Measurements from ENCODE around the gene TPM1. TPM values are rescaled to one million over a fixed set of nuclear protein-coding genes. Genes with fewer than 3 reads are reported as not detected.

Gene TPM1
- total and polyA plus RNA-seq, 9 of the 15 experiments (the other 6 are each of a cell fraction or from before 2014, with no cell fraction given), result 8.1 to 53.9 (median 43.1) TPM

GRCh38 chr15:63109920-63110319 is 67.4 kb downstream of the TPM1 start (continued):
- TF ChIP-seq, protein P1, sequence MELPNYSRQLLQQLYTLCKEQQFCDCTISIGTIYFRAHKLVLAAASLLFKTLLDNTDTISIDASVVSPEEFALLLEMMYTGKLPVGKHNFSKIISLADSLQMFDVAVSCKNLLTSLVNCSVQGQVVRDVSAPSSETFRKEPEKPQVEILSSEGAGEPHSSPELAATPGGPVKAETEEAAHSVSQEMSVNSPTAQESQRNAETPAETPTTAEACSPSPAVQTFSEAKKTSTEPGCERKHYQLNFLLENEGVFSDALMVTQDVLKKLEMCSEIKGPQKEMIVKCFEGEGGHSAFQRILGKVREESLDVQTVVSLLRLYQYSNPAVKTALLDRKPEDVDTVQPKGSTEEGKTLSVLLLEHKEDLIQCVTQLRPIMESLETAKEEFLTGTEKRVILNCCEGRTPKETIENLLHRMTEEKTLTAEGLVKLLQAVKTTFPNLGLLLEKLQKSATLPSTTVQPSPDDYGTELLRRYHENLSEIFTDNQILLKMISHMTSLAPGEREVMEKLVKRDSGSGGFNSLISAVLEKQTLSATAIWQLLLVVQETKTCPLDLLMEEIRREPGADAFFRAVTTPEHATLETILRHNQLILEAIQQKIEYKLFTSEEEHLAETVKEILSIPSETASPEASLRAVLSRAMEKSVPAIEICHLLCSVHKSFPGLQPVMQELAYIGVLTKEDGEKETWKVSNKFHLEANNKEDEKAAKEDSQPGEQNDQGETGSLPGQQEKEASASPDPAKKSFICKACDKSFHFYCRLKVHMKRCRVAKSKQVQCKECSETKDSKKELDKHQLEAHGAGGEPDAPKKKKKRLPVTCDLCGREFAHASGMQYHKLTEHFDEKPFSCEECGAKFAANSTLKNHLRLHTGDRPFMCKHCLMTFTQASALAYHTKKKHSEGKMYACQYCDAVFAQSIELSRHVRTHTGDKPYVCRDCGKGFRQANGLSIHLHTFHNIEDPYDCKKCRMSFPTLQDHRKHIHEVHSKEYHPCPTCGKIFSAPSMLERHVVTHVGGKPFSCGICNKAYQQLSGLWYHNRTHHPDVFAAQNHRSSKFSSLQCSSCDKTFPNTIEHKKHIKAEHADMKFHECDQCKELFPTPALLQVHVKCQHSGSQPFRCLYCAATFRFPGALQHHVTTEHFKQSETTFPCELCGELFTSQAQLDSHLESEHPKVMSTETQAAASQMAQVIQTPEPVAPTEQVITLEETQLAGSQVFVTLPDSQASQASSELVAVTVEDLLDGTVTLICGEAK (IDR thresholded peaks at IDR 0.05), result no peak
- TF ChIP-seq, protein P1 (CRISPR knock-in tag; IDR thresholded peaks at IDR 0.05), result no peak
- TF ChIP-seq NUFIP1 (IDR thresholded peaks at IDR 0.05; ENCODE audit: partially characterized antibody), result no peak
- TF ChIP-seq ZNF511 (CRISPR knock-in tag; IDR thresholded peaks at IDR 0.05), result no peak
- TF ChIP-seq, protein P2, sequence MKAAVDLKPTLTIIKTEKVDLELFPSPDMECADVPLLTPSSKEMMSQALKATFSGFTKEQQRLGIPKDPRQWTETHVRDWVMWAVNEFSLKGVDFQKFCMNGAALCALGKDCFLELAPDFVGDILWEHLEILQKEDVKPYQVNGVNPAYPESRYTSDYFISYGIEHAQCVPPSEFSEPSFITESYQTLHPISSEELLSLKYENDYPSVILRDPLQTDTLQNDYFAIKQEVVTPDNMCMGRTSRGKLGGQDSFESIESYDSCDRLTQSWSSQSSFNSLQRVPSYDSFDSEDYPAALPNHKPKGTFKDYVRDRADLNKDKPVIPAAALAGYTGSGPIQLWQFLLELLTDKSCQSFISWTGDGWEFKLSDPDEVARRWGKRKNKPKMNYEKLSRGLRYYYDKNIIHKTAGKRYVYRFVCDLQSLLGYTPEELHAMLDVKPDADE (conservative IDR thresholded peaks at IDR 0.05; ENCODE audit: control insufficient read depth, low read depth, low read length), result no peak
- TF ChIP-seq JUNB (CRISPR knock-in tag; conservative IDR thresholded peaks at IDR 0.05), result no peak
- TF ChIP-seq PRPF4 (IDR thresholded peaks at IDR 0.05; ENCODE audit: insufficient read depth, low read depth, low read length, poor library complexity, severe bottlenecking), result no peak
- peak; percentile 78 for TF ChIP-seq SMARCA4 (IDR thresholded peaks at IDR 0.05)
- TF ChIP-seq AFF1 (IDR thresholded peaks at IDR 0.05; ENCODE audit: low read depth in 1 of 2, partially characterized antibody in 2 of 2), result no peak
- TF ChIP-seq RHOXF2B (CRISPR knock-in tag; conservative IDR thresholded peaks at IDR 0.05), result no peak
- TF ChIP-seq POLR3G (IDR thresholded peaks at IDR 0.05; ENCODE audit: extremely low read depth, insufficient read length, insufficient replicate concordance), result no peak
- TF ChIP-seq RBM22 (IDR thresholded peaks at IDR 0.05; ENCODE audit: low read depth, low read length, poor library complexity, severe bottlenecking), result no peak
- peak; percentile 18; the same call in 1 of the 2 replicates for TF ChIP-seq SP1 (CRISPR knock-in tag; IDR thresholded peaks at IDR 0.05)
